IMR-90 (cell line): ENCODE data around the gene IQSEC1. TPM values are rescaled to one million over a fixed set of nuclear protein-coding genes. Genes with fewer than 3 reads are reported as not detected.

Experiments used
- ATAC-seq: fragments of 200-7000 bp; cut with Tn5 transposase; 2 replicates; pipeline ENCODE4 v1.9.1; 2020; ENCODE audit warnings: low read depth, mild to moderate bottlenecking, moderate library complexity
- BruUV-seq: library from RNA; stranded (reverse); fragments of 400-500 nt; replicated peaks from 2 replicates; lab custom pipeline; 2021; lab: Mats Ljungman, UMichigan
- CTCF ChIA-PET: fragments of 300-600 bp; formaldehyde crosslinking; extraction: SDS; loops from one replicate; lab custom pipeline; 2021; ENCODE audit warnings: antibody characterized with exemption; lab: Yijun Ruan, JAX
- POLR2A ChIA-PET: fragments of 300-600 bp; sonication (Branson Sonifier 250); formaldehyde crosslinking; loops from one replicate; lab custom pipeline; 2022; ENCODE audit warnings: antibody characterized with exemption; ENCODE audit not compliant: unreplicated experiment; lab: Charles Lee
- DNase-seq: peaks from one replicate; pipeline ENCODE4 v3.0.0; 2013
- H2AFZ ChIP-seq: replicated peaks from 2 replicates; pipeline ENCODE3; 2013; ENCODE audit warnings: low read length, mild to moderate bottlenecking; ENCODE audit not compliant: poor library complexity
- H2AK5ac ChIP-seq: 2 replicates; pipeline ENCODE4 v1.6.1; 2013; ENCODE audit warnings: low read depth, low read length, inconsistent platforms
- H2AK9ac ChIP-seq: replicated peaks from 2 replicates; pipeline ENCODE3; 2013; ENCODE audit warnings: mild to moderate bottlenecking, low read depth, low read length, moderate library complexity; ENCODE audit not compliant: poor library complexity
- H2BK120ac ChIP-seq: 2 replicates; pipeline ENCODE4 v1.6.1; 2013; ENCODE audit warnings: low read depth, low read length, inconsistent platforms
- H2BK15ac ChIP-seq: 3 replicates; pipeline ENCODE4 v1.6.1; 2013; ENCODE audit warnings: low read depth, low read length, inconsistent platforms
- H2BK20ac ChIP-seq: 2 replicates; pipeline ENCODE4 v1.6.1; 2013; ENCODE audit warnings: low read depth, mild to moderate bottlenecking, inconsistent platforms, low read length, moderate library complexity
- H2BK5ac ChIP-seq: 2 replicates; pipeline ENCODE4 v1.6.1; 2013; ENCODE audit warnings: mild to moderate bottlenecking, low read depth, low read length, inconsistent platforms; ENCODE audit not compliant: poor library complexity, severe bottlenecking
- H3K14ac ChIP-seq: replicated peaks from 2 replicates; pipeline ENCODE4 v1.6.1; 2013; ENCODE audit warnings: low read depth, low read length, inconsistent platforms
- H3K18ac ChIP-seq: 2 replicates; pipeline ENCODE4 v1.6.1; 2013; ENCODE audit warnings: low read depth, low read length, control low read depth
- H3K23ac ChIP-seq: 2 replicates; pipeline ENCODE4 v1.6.1; 2013; ENCODE audit warnings: low read depth, low read length, inconsistent platforms
- H3K27ac ChIP-seq: 2 replicates; pipeline ENCODE4 v1.5.1; 2013; ENCODE audit warnings: mild to moderate bottlenecking, control low read depth, low read length; ENCODE audit not compliant: insufficient read depth
- H3K27me3 ChIP-seq: 2 replicates; pipeline ENCODE4 v1.6.1; 2013; ENCODE audit warnings: low read length; ENCODE audit not compliant: control insufficient read depth, insufficient read depth
- H3K36me3 ChIP-seq: 2 replicates; pipeline ENCODE4 v1.6.1; 2013; ENCODE audit warnings: low read length, mixed read lengths; ENCODE audit not compliant: control insufficient read depth, insufficient read depth
- H3K4ac ChIP-seq: 2 replicates; pipeline ENCODE4 v1.6.1; 2013; ENCODE audit warnings: low read depth, low read length, inconsistent platforms
- H3K4me1 ChIP-seq: 2 replicates; pipeline ENCODE4 v1.6.1; 2013; ENCODE audit warnings: low read length, mixed read lengths; ENCODE audit not compliant: control insufficient read depth, insufficient read depth
- H3K4me2 ChIP-seq: 2 replicates; pipeline ENCODE4 v1.6.1; 2013; ENCODE audit warnings: low read depth, mild to moderate bottlenecking, control low read depth, low read length, moderate library complexity
- H3K4me3 ChIP-seq: 2 replicates; pipeline ENCODE4 v1.5.1; 2013; ENCODE audit warnings: low read depth, mild to moderate bottlenecking, control low read depth, low read length, moderate library complexity; ENCODE audit not compliant: insufficient read depth
- H3K56ac ChIP-seq: 2 replicates; pipeline ENCODE4 v1.6.1; 2013; ENCODE audit warnings: low read length, inconsistent platforms; ENCODE audit not compliant: insufficient read depth; ENCODE audit errors: extremely low read depth
- H3K79me1 ChIP-seq, 2 experiments: 2 replicates each; pipeline ENCODE4 v1.6.1; 2013; ENCODE audit warnings: low read length in 2 of 2, inconsistent platforms in 1 of 2, low read depth in 1 of 2
- H3K9ac ChIP-seq: 2 replicates; pipeline ENCODE4 v1.6.1; 2013; ENCODE audit warnings: low read depth, low read length, control low read depth
- H3K9me1 ChIP-seq: 2 replicates; pipeline ENCODE4 v1.6.1; 2013; ENCODE audit warnings: low read length, inconsistent platforms; ENCODE audit not compliant: insufficient read depth
- H3K9me3 ChIP-seq: 2 replicates; pipeline ENCODE4 v1.6.1; 2013; ENCODE audit warnings: low read length; ENCODE audit not compliant: control insufficient read depth, insufficient read depth
- H4K20me1 ChIP-seq: 2 replicates; pipeline ENCODE4 v1.6.1; 2013; ENCODE audit warnings: low read length, inconsistent platforms; ENCODE audit not compliant: insufficient read depth
- H4K5ac ChIP-seq: 2 replicates; pipeline ENCODE4 v1.6.1; 2013; ENCODE audit warnings: mild to moderate bottlenecking, low read depth, low read length, control low read depth
- H4K8ac ChIP-seq, 2 experiments: 2 replicates each; pipeline ENCODE4 v1.6.1; 2013; ENCODE audit warnings: low read depth in 2 of 2, low read length in 2 of 2, control low read depth in 1 of 2, inconsistent platforms in 1 of 2
- H4K91ac ChIP-seq: 2 replicates; pipeline ENCODE4 v1.6.1; 2013; ENCODE audit warnings: low read depth, low read length, inconsistent platforms; ENCODE audit not compliant: insufficient read depth
- BHLHE40 ChIP-seq: fragments of 150-350 bp; IDR thresholded peaks from 2 replicates; pipeline ENCODE4 v1.6.1; 2016; ENCODE audit warnings: mild to moderate bottlenecking, low read depth, low read length
- CHD1 ChIP-seq: IDR thresholded peaks from 2 replicates; pipeline ENCODE4 v1.6.1; 2012; ENCODE audit warnings: low read depth, low read length, improper control_type of control experiment
- RAD21 ChIP-seq: IDR thresholded peaks from 2 replicates; pipeline ENCODE4 v1.6.1; 2012; ENCODE audit warnings: low read length, improper control_type of control experiment
- WGBS, 2 experiments: methylation state at CpG; one replicate each; pipeline versions ENCODE4 v1.1.5 to v1.1.7; 2013; ENCODE audit warnings: missing lambda C conversion rate in 2 of 2; ENCODE audit not compliant: insufficient read length in 1 of 2; ENCODE audit errors: extremely low coverage in 2 of 2; 5-methylcytosine and 5-hydroxymethylcytosine counted together
- dilution Hi-C: fragments of 300-500 bp; cut with HindIII; formaldehyde crosslinking; loops from one replicate; pipeline ENCODE4 v1.14.3; 2018; ENCODE audit warnings: low sequenced_read_pairs; ENCODE audit not compliant: unreplicated experiment
- in situ Hi-C: fragments of 300-500 bp; cut with MboI; formaldehyde crosslinking; loops from 3 replicates; pipeline ENCODE4 v1.14.3; 2019; ENCODE audit warnings: low sequenced_read_pairs, inconsistent platforms, mixed read lengths
- intact Hi-C: fragments of 100-400 bp; cut with micrococcal nuclease; formaldehyde crosslinking; loops from 2 replicates; pipeline ENCODE4 v1.10.0; 2022
- polyA plus RNA-seq, 3 experiments: library from polyadenylated mRNA; depleted of rRNA; stranded (reverse); fragments of >200 nt; gene quantifications; 2 replicates each; pipeline ENCODE4 v1.2.3, GENCODE V29; 2012; ENCODE audit warnings: low replicate concordance in 1 of 3
- total RNA-seq: library from RNA; depleted of rRNA; stranded (reverse); fragments of >200 nt; gene quantifications from 2 replicates; pipeline ENCODE4 v1.2.3, GENCODE V29; 2012

IQSEC1 gene
- total and polyA plus RNA-seq, 2 of the 4 experiments (the other 2 are of a cell fraction): 5.9 to 11.9 TPM

DNA sequence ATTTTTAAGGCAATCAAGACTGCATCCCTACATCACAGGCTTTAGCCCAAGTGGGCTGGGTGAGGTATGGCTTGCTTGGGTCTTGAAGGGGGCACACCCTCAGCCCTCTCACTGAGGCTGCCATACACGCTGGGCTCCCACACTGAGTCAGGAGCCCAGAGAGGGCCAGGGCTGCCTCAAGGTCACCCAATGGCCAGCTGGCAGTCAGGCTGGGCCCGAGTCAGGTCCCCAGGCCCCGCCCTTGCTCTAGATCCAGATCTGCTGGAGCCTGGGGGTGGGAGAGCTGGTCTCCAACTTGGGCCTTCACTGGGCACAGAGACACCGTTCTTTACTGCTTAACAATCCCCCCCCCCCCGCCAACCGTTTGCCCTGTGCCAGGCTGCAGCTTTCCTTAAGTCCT is 88.1 kb downstream of the IQSEC1 start:
- TF ChIP-seq CHD1: no peak
- TF ChIP-seq BHLHE40: no peak
- no peak for TF ChIP-seq RAD21
- POLR2A ChIA-PET: no interaction called here
- Histone ChIP-seq H3K9me1 (peaks cover 2% of the 10 kb centered on the region; the same call in 1 of the 2 replicates), H3K18ac (no peak overlapping the region), H2BK20ac (no peak overlapping the region), H2AK9ac (no peak overlapping the region), H3K23ac (no peak overlapping the region), H2AK5ac (no peak overlapping the region), H3K9me3 (no peaks in the 10 kb centered on the region), H2BK5ac (no peak overlapping the region), H3K4ac (no peak overlapping the region), H3K4me2 (no peak overlapping the region), H2BK15ac (no peak overlapping the region), H2AFZ (no peak overlapping the region), H2BK120ac (no peak overlapping the region), H3K27ac (no peak overlapping the region), H3K56ac (no peak overlapping the region), H4K8ac (no peak overlapping the region), H3K4me1 (peaks cover 2% of the 10 kb centered on the region; the same call in 1 of the 2 replicates), H4K91ac (no peak overlapping the region), H4K5ac (no peak overlapping the region), H3K9ac (no peak overlapping the region), H3K27me3 (no peaks in the 10 kb centered on the region), H4K20me1 (peaks cover 3% of the 10 kb centered on the region; the same call in 1 of the 2 replicates), H3K14ac (no peak overlapping the region), H3K79me1 (peaks cover 2 to 12% of the 10 kb centered on the region in 2 experiments; a peak in 3 of 4 replicates), H3K4me3 (no peak overlapping the region), H3K36me3 (no peaks in the 10 kb centered on the region)
- CTCF ChIA-PET: interaction anchor here (1.4 kb wide), 2 partner anchors 9 to 11 kb away, joined by 3 to 11 read pairs; no protein-coding TSS in a partner anchor
- DNase-seq (no peak), ATAC-seq (no peak)
- intact Hi-C loops (loop anchor here (10.0 kb wide), 1 partner anchor 90 kb away; no protein-coding TSS in a partner anchor), in situ Hi-C loops (no loop called here), dilution Hi-C loops (no loop called here)
- no TSS peak for BruUV-seq
- no CpG with 5 or more reads among the region's 6 CpGs for WGBS, 2 experiments
